HepG2 (cell line): Measurements from ENCODE around the gene WDR93.

ENCODE experiments used
- MYC ChIP-seq: sonication (generic); formaldehyde crosslinking; IDR thresholded peaks from 2 replicates; pipeline ENCODE4 v1.9.0; 2021; ENCODE audit warnings: missing genetic modification reagents, borderline replicate concordance
- NR2F2 ChIP-seq: IDR thresholded peaks from 2 replicates; pipeline ENCODE4 v1.6.1; 2012; ENCODE audit warnings: low read depth, inconsistent platforms, borderline replicate concordance
- POGZ ChIP-seq: sonication (generic); formaldehyde crosslinking; IDR thresholded peaks from 2 replicates; pipeline ENCODE4 v1.4.0; 2020; ENCODE audit warnings: mild to moderate bottlenecking, missing genetic modification reagents
- ZFP36 ChIP-seq: fragments of 150-350 bp; IDR thresholded peaks from 2 replicates; pipeline ENCODE4 v1.6.1; 2018; ENCODE audit warnings: borderline replicate concordance, low read length, low read depth; ENCODE audit not compliant: partially characterized antibody
- ZNF607 ChIP-seq: sonication (generic); formaldehyde crosslinking; IDR thresholded peaks from 2 replicates; pipeline ENCODE4 v1.5.1; 2020; ENCODE audit warnings: missing genetic modification reagents, mild to moderate bottlenecking, borderline replicate concordance
- TF ChIP-seq, protein P1 (sequence below): IDR thresholded peaks from 2 replicates; pipeline ENCODE4 v1.6.1; 2012; ENCODE audit warnings: inconsistent platforms
- TF ChIP-seq, protein P2 (sequence below): sonication (generic); formaldehyde crosslinking; IDR thresholded peaks from 2 replicates; pipeline ENCODE4 v1.5.0; 2020; ENCODE audit warnings: mild to moderate bottlenecking, missing genetic modification reagents, moderate library complexity

DNA sequence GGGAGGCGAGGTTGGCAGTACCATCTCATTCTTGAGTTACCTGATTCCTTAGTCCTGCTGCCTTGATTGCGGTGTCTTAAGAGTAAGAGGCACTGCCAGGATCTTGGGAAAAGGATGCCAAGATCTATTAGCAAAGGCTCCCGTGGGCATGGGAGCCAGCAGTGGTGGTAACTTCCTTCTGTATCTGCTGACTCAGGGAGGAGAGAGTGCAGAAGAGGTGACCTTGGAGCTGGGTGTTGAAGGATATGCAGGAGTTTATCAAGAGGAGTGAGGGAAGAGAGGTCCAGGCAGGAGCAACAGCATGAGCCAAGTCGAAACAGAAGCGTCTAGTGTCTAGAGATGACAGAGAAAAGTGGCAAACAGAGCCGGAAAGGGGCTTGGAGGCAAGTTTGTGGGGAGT, 90.0 kb downstream of the WDR93 start:
- TF ChIP-seq ZFP36, result no peak
- TF ChIP-seq MYC (CRISPR knock-in tag), result no peak
- TF ChIP-seq POGZ (CRISPR knock-in tag), result no peak
- no peak for TF ChIP-seq NR2F2
- TF ChIP-seq, protein P1, sequence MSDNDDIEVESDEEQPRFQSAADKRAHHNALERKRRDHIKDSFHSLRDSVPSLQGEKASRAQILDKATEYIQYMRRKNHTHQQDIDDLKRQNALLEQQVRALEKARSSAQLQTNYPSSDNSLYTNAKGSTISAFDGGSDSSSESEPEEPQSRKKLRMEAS, result no peak
- no peak for TF ChIP-seq ZNF607 (CRISPR knock-in tag)
- TF ChIP-seq, protein P2, sequence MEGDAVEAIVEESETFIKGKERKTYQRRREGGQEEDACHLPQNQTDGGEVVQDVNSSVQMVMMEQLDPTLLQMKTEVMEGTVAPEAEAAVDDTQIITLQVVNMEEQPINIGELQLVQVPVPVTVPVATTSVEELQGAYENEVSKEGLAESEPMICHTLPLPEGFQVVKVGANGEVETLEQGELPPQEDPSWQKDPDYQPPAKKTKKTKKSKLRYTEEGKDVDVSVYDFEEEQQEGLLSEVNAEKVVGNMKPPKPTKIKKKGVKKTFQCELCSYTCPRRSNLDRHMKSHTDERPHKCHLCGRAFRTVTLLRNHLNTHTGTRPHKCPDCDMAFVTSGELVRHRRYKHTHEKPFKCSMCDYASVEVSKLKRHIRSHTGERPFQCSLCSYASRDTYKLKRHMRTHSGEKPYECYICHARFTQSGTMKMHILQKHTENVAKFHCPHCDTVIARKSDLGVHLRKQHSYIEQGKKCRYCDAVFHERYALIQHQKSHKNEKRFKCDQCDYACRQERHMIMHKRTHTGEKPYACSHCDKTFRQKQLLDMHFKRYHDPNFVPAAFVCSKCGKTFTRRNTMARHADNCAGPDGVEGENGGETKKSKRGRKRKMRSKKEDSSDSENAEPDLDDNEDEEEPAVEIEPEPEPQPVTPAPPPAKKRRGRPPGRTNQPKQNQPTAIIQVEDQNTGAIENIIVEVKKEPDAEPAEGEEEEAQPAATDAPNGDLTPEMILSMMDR, result no peak
